SK-N-SH treated with all-trans-retinoic acid at 6 μM for 48 hours (cell line): Measurements from ENCODE around the gene BMP15.

Source experiments
- ATAC-seq: fragments of 200-7000 bp; cut with Tn5 transposase; 3 replicates; pipeline ENCODE4 v1.9.1; 2020; ENCODE audit warnings: mild to moderate bottlenecking, moderate library complexity
- ARNTL ChIP-seq: fragments of 450-650 bp; formaldehyde crosslinking; IDR thresholded peaks from 2 replicates; pipeline ENCODE4 v1.5.0; 2020; ENCODE audit warnings: low read depth, mild to moderate bottlenecking, moderate library complexity, borderline replicate concordance
- BACH2 ChIP-seq: fragments of 250-450 bp; sonication (Bioruptor Pico); IDR thresholded peaks from 2 replicates; pipeline ENCODE4 v1.9.0; 2021; ENCODE audit warnings: mild to moderate bottlenecking, borderline replicate concordance
- CSDC2 ChIP-seq: fragments of 250-450 bp; sonication (Bioruptor Pico); IDR thresholded peaks from 2 replicates; pipeline ENCODE4 v1.5.0; 2020; ENCODE audit warnings: mild to moderate bottlenecking, moderate library complexity
- ESRRG ChIP-seq: fragments of 250-450 bp; sonication (Bioruptor Pico); IDR thresholded peaks from 2 replicates; pipeline ENCODE4 v1.6.1; 2021; ENCODE audit warnings: mild to moderate bottlenecking
- GLIS3 ChIP-seq: fragments of 250-450 bp; sonication (Bioruptor Pico); IDR thresholded peaks from 2 replicates; pipeline ENCODE4 v1.5.0; 2020; ENCODE audit warnings: mild to moderate bottlenecking, moderate library complexity
- ISL1 ChIP-seq: fragments of 250-450 bp; sonication (Bioruptor Pico); IDR thresholded peaks from 2 replicates; pipeline ENCODE4 v2.1.2; 2022; ENCODE audit warnings: mild to moderate bottlenecking, moderate library complexity
- OSR1 ChIP-seq: fragments of 250-450 bp; sonication (Bioruptor Pico); IDR thresholded peaks from 2 replicates; pipeline ENCODE4 v1.8.0; 2022; ENCODE audit warnings: moderate library complexity, mild to moderate bottlenecking, inconsistent platforms
- POU6F1 ChIP-seq: fragments of 250-450 bp; sonication (Bioruptor Pico); IDR thresholded peaks from 2 replicates; pipeline ENCODE4 v1.8.0; 2021; ENCODE audit warnings: low read depth, mild to moderate bottlenecking, moderate library complexity, borderline replicate concordance
- PPARA ChIP-seq: fragments of 250-450 bp; sonication (Bioruptor Pico); IDR thresholded peaks from 2 replicates; pipeline ENCODE4 v1.5.0; 2020; ENCODE audit warnings: mild to moderate bottlenecking, borderline replicate concordance
- SNAI2 ChIP-seq: fragments of 250-450 bp; sonication (Bioruptor Pico); IDR thresholded peaks from 2 replicates; pipeline ENCODE4 v1.5.0; 2020; ENCODE audit warnings: mild to moderate bottlenecking, moderate library complexity
- TCF4 ChIP-seq: fragments of 250-450 bp; sonication (Bioruptor Pico); IDR thresholded peaks from 2 replicates; pipeline ENCODE4 v1.8.0; 2021; ENCODE audit warnings: mild to moderate bottlenecking, moderate library complexity, borderline replicate concordance
- TOX ChIP-seq: fragments of 250-450 bp; sonication (Bioruptor Pico); IDR thresholded peaks from 2 replicates; pipeline ENCODE4 v1.8.0; 2021; ENCODE audit warnings: mild to moderate bottlenecking, moderate library complexity, borderline replicate concordance
- TSHZ2 ChIP-seq: fragments of 250-450 bp; sonication (Bioruptor Pico); IDR thresholded peaks from 2 replicates; pipeline ENCODE4 v1.5.0; 2020; ENCODE audit warnings: mild to moderate bottlenecking, moderate library complexity
- ZC3H10 ChIP-seq: fragments of 250-450 bp; sonication (Bioruptor Pico); IDR thresholded peaks from 2 replicates; pipeline ENCODE4 v1.5.1; 2021; ENCODE audit warnings: mild to moderate bottlenecking, moderate library complexity
- ZFP3 ChIP-seq: fragments of 250-450 bp; sonication (Bioruptor Pico); IDR thresholded peaks from 2 replicates; pipeline ENCODE4 v1.5.0; 2020; ENCODE audit warnings: mild to moderate bottlenecking, moderate library complexity
- ZFP30 ChIP-seq: fragments of 450-650 bp; formaldehyde crosslinking; IDR thresholded peaks from 2 replicates; pipeline ENCODE4 v1.5.0; 2022; ENCODE audit warnings: mild to moderate bottlenecking, moderate library complexity
- ZNF565 ChIP-seq: fragments of 450-650 bp; formaldehyde crosslinking; conservative IDR thresholded peaks from 2 replicates; pipeline ENCODE4 v1.5.0; 2020; ENCODE audit warnings: low read depth, mild to moderate bottlenecking, moderate library complexity
- ZNF70 ChIP-seq: fragments of 450-650 bp; formaldehyde crosslinking; IDR thresholded peaks from 2 replicates; pipeline ENCODE4 v1.5.0; 2020; ENCODE audit warnings: mild to moderate bottlenecking, moderate library complexity
- ZNF8 ChIP-seq: fragments of 450-650 bp; formaldehyde crosslinking; IDR thresholded peaks from 2 replicates; pipeline ENCODE4 v1.5.0; 2020; ENCODE audit warnings: mild to moderate bottlenecking, moderate library complexity
- TF ChIP-seq, protein P1 (sequence below): fragments of 250-450 bp; sonication (Bioruptor Pico); IDR thresholded peaks from 2 replicates; pipeline ENCODE4 v1.5.1; 2021; ENCODE audit warnings: mild to moderate bottlenecking, moderate library complexity
- TF ChIP-seq, protein P2 (sequence below): fragments of 250-450 bp; sonication (Bioruptor Pico); IDR thresholded peaks from 2 replicates; pipeline ENCODE4 v1.8.0; 2020; ENCODE audit warnings: mild to moderate bottlenecking, moderate library complexity, borderline replicate concordance
- TF ChIP-seq, protein P3 (sequence below): fragments of 250-450 bp; sonication (Bioruptor Pico); IDR thresholded peaks from 2 replicates; pipeline ENCODE4 v1.5.1; 2020; ENCODE audit warnings: low read depth, mild to moderate bottlenecking, moderate library complexity

The BMP15 gene

GRCh38 chrX:50876551-50876950 lies 34.0 kb upstream of the BMP15 start:
- ATAC-seq, result no peak
- TF ChIP-seq, protein P1, sequence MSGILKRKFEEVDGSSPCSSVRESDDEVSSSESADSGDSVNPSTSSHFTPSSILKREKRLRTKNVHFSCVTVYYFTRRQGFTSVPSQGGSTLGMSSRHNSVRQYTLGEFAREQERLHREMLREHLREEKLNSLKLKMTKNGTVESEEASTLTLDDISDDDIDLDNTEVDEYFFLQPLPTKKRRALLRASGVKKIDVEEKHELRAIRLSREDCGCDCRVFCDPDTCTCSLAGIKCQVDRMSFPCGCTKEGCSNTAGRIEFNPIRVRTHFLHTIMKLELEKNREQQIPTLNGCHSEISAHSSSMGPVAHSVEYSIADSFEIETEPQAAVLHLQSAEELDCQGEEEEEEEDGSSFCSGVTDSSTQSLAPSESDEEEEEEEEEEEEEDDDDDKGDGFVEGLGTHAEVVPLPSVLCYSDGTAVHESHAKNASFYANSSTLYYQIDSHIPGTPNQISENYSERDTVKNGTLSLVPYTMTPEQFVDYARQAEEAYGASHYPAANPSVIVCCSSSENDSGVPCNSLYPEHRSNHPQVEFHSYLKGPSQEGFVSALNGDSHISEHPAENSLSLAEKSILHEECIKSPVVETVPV (CRISPR knock-in tag), result no peak
- TF ChIP-seq GLIS3 (no peak), ISL1 (no peak), TSHZ2 (CRISPR knock-in tag) (no peak), TOX (CRISPR knock-in tag) (no peak), CSDC2 (CRISPR knock-in tag) (no peak)
- TF ChIP-seq, protein P2, sequence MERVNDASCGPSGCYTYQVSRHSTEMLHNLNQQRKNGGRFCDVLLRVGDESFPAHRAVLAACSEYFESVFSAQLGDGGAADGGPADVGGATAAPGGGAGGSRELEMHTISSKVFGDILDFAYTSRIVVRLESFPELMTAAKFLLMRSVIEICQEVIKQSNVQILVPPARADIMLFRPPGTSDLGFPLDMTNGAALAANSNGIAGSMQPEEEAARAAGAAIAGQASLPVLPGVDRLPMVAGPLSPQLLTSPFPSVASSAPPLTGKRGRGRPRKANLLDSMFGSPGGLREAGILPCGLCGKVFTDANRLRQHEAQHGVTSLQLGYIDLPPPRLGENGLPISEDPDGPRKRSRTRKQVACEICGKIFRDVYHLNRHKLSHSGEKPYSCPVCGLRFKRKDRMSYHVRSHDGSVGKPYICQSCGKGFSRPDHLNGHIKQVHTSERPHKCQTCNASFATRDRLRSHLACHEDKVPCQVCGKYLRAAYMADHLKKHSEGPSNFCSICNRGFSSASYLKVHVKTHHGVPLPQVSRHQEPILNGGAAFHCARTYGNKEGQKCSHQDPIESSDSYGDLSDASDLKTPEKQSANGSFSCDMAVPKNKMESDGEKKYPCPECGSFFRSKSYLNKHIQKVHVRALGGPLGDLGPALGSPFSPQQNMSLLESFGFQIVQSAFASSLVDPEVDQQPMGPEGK (CRISPR knock-in tag), result no peak

DNA sequence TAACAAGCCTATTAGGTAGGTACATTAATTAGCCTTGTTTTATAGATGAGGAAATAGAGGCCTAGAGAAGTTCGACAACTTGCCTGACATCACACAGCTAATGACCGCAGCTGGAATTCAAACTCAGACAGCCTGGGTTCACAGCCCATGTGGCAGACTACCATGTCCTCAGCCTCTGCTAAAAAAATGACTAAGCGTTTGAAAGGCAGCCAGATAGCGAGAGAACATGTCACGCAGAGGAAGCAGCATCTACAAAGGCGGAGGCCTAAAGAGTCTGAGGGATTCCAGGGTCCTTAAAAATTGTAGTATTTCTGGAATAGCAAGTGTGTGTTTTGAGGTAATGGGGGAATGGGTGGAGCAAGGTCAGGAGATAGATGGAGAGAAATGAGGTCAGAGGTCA lies 33.2 kb upstream of the BMP15 start:
- no peak for ATAC-seq
- TF ChIP-seq ARNTL (CRISPR knock-in tag) (no peak), TOX (CRISPR knock-in tag) (no peak), ZNF565 (CRISPR knock-in tag) (no peak), ZNF8 (CRISPR knock-in tag) (no peak), BACH2 (no peak), ESRRG (CRISPR knock-in tag) (no peak)
- TF ChIP-seq, all 23 proteins: peak for 0

- ATAC-seq, result no peak
- TF ChIP-seq CSDC2 (CRISPR knock-in tag) (no peak), TSHZ2 (CRISPR knock-in tag) (no peak), ZC3H10 (no peak), POU6F1 (CRISPR knock-in tag) (no peak), TOX (CRISPR knock-in tag) (no peak), ZFP3 (no peak), PPARA (CRISPR knock-in tag) (no peak), ZNF8 (CRISPR knock-in tag) (no peak), OSR1 (no peak), TCF4 (CRISPR knock-in tag) (no peak), BACH2 (no peak), ESRRG (CRISPR knock-in tag) (no peak), SNAI2 (no peak), ZNF70 (no peak), ZFP30 (CRISPR knock-in tag) (no peak), ZNF565 (CRISPR knock-in tag) (no peak)
- TF ChIP-seq, protein P3, sequence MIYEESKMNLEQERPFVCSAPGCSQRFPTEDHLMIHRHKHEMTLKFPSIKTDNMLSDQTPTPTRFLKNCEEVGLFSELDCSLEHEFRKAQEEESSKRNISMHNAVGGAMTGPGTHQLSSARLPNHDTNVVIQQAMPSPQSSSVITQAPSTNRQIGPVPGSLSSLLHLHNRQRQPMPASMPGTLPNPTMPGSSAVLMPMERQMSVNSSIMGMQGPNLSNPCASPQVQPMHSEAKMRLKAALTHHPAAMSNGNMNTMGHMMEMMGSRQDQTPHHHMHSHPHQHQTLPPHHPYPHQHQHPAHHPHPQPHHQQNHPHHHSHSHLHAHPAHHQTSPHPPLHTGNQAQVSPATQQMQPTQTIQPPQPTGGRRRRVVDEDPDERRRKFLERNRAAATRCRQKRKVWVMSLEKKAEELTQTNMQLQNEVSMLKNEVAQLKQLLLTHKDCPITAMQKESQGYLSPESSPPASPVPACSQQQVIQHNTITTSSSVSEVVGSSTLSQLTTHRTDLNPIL (CRISPR knock-in tag), result no peak
- TF ChIP-seq, protein P2 (CRISPR knock-in tag), result no peak
- TF ChIP-seq, protein P1 (CRISPR knock-in tag), result no peak
These were observed 29.5 kb upstream of the BMP15 start for GRCh38 chrX:50881028-50881427.
